ENCODE data around the gene PDHB. TPM values are rescaled to one million over a fixed set of nuclear protein-coding genes. Genes with fewer than 3 reads are reported as not detected.

The PDHB gene
- total and polyA plus RNA-seq, 2 donors, result 74.4 to 86.0 TPM

DNA sequence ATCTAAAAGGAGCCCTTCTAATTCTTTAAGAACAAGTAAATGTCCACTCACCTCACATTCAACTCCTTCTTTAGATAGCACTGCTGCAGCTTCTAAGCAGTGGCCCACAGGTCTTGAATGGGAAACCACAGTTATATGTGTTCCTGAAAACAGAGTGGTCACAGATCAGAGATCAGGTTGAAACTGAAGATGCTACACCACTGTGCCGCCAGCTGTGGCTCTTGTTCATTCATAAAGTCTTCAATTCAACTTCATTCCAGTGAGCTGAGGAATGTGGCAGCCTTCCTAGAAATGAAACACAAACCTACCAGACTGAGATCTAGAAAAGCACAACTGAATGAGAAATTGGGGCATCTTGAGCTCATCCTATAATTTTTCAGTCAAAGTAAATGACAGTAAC lies 4.0 kb downstream of the PDHB start:
- H3K4me1 ChIP-seq (ENCODE audit: control insufficient read depth in 2 of 2, insufficient read depth in 2 of 2, low read length in 2 of 2), result peaks cover 5 to 10% of the 10 kb centered on the region in 2 donors
- no peaks in the 10 kb centered on the region for H3K9me3 ChIP-seq (ENCODE audit: control insufficient read depth in 2 of 2, insufficient read depth in 1 of 2, low read length in 1 of 2)
- no peak for DNase-seq (ENCODE audit: low read depth in 6 of 9, low spot score in 9 of 9)
- H3K4me3 ChIP-seq (ENCODE audit: low read length in 2 of 2), result no peak overlapping the region
- peaks cover 42 to 62% of the 10 kb centered on the region in 2 donors for H3K36me3 ChIP-seq (ENCODE audit: control insufficient read depth in 2 of 2, insufficient read depth in 2 of 2, low read length in 1 of 2)
- no peaks in the 10 kb centered on the region for H3K27me3 ChIP-seq (ENCODE audit: control insufficient read depth in 2 of 2, insufficient read depth in 1 of 2, low read length in 1 of 2)
- 0% methylated on average over 1 of the region's 1 CpG for WGBS
- H3K27ac ChIP-seq (ENCODE audit: low read depth in 1 of 2, low read length in 1 of 2), result no peak overlapping the region

DNA sequence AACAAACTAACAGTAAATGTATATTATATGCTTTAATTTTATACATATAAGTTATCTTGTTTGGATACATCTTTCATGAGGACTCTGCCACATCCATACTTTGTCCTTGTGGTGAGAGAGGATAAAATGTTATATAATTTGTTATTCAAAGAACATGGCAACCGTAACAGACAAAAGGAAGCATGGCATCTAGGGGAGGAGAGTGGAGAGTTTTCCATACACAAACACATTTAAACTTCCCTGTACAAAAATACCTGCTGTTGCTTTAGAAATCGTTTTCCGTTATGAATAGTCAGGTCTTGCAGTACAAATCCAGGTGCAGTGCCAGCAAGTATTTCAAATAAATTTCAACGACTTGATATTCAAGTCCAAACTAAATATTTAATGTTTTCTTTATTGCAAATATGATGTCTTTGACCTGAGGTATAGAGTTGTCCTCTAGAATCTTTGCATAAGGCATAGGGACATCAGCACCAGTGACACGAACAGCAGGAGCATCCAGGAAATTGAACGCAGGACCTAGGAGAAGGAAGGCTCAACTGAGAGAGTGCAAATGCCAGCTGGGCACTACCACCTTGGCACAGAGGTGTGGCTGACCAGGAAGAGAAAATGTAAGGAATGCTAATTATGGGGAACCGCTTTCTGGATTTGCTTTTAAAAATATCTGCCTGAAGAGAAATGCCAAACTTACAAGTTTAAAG lies 5.8 kb downstream of the PDHB start:
- H3K36me3 ChIP-seq (ENCODE audit: control insufficient read depth in 2 of 2, insufficient read depth in 2 of 2, low read length in 1 of 2), result peaks cover 49 to 73% of the 10 kb centered on the region in 2 donors
- no peaks in the 10 kb centered on the region for H3K27me3 ChIP-seq (ENCODE audit: control insufficient read depth in 2 of 2, insufficient read depth in 1 of 2, low read length in 1 of 2)
- peaks cover 2% of the 10 kb centered on the region in 2 donors for H3K4me1 ChIP-seq (ENCODE audit: control insufficient read depth in 2 of 2, insufficient read depth in 2 of 2, low read length in 2 of 2)
- no peak overlapping the region for H3K4me3 ChIP-seq (ENCODE audit: low read length in 2 of 2)
- WGBS, result 85% methylated on average over 7 of the region's 7 CpGs
- H3K9me3 ChIP-seq (ENCODE audit: control insufficient read depth in 2 of 2, insufficient read depth in 1 of 2, low read length in 1 of 2), result no peaks in the 10 kb centered on the region
- DNase-seq (ENCODE audit: low read depth in 6 of 9, low spot score in 9 of 9), result no peak
- no peak overlapping the region for H3K27ac ChIP-seq (ENCODE audit: low read depth in 1 of 2, low read length in 1 of 2)

DNA sequence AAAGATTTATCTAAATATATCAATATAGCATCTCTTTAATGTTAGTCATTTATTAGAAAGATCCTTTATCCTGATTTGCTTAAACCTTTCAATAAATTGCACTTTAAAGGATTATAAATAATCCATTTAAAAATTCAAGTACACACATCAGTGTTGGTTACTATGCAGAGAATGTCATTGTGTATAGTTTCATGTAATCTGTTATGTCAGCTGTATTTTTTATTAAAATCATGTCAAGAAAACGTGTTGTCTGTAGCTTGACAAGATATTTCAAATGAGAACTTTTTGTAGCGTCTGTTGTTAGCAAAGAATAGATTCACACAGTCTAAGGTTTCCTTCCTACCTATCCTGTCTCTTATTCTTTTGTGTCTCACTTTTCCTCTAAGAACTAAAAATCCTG lies 7.8 kb downstream of the PDHB start:
- H3K36me3 ChIP-seq (ENCODE audit: control insufficient read depth in 2 of 2, insufficient read depth in 2 of 2, low read length in 1 of 2), result peaks cover 57 to 76% of the 10 kb centered on the region in 2 donors

DNA sequence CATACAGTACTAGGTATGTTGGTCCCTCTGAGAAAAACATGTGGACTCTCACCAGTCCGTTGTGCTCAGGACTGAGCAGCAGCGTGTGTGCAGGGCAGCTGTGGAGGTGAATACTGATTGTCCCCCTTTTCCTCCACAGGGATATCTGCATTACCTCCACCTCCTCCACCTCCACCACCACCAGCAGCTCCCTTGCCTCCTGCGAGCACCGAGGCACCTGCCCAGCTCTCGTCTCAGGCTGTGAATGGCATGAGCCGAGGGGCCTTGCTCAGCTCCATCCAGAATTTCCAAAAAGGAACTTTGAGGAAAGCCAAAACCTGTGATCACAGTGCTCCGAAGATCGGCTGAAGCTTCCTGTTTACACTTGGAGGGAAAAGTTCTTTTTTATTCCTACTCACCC lies 9.0 kb downstream of the PDHB start:
- Histone ChIP-seq H3K27me3 (ENCODE audit: control insufficient read depth in 2 of 2, insufficient read depth in 1 of 2, low read length in 1 of 2) (no peaks in the 10 kb centered on the region), H3K4me1 (ENCODE audit: control insufficient read depth in 2 of 2, insufficient read depth in 2 of 2, low read length in 2 of 2) (no peaks in the 10 kb centered on the region), H3K27ac (ENCODE audit: low read depth in 1 of 2, low read length in 1 of 2) (no peak overlapping the region), H3K36me3 (ENCODE audit: control insufficient read depth in 2 of 2, insufficient read depth in 2 of 2, low read length in 1 of 2) (peaks cover 47 to 64% of the 10 kb centered on the region in 2 donors), H3K4me3 (ENCODE audit: low read length in 2 of 2) (no peak overlapping the region), H3K9me3 (ENCODE audit: control insufficient read depth in 2 of 2, insufficient read depth in 1 of 2, low read length in 1 of 2) (no peaks in the 10 kb centered on the region)
- DNase-seq (ENCODE audit: low read depth in 6 of 9, low spot score in 9 of 9), result no peak
- WGBS, result 95% methylated on average over 8 of the region's 8 CpGs

More for the DNA sequence above, 7.8 kb downstream of the PDHB start:
- no peak for DNase-seq (ENCODE audit: low read depth in 6 of 9, low spot score in 9 of 9)
- H3K27ac ChIP-seq (ENCODE audit: low read depth in 1 of 2, low read length in 1 of 2), result no peak overlapping the region
- no peaks in the 10 kb centered on the region for H3K27me3 ChIP-seq (ENCODE audit: control insufficient read depth in 2 of 2, insufficient read depth in 1 of 2, low read length in 1 of 2)
- no peaks in the 10 kb centered on the region for H3K4me1 ChIP-seq (ENCODE audit: control insufficient read depth in 2 of 2, insufficient read depth in 2 of 2, low read length in 2 of 2)
- H3K4me3 ChIP-seq (ENCODE audit: low read length in 2 of 2), result no peak overlapping the region
- no peaks in the 10 kb centered on the region for H3K9me3 ChIP-seq (ENCODE audit: control insufficient read depth in 2 of 2, insufficient read depth in 1 of 2, low read length in 1 of 2)
- 91% methylated on average over 2 of the region's 2 CpGs for WGBS

DNA sequence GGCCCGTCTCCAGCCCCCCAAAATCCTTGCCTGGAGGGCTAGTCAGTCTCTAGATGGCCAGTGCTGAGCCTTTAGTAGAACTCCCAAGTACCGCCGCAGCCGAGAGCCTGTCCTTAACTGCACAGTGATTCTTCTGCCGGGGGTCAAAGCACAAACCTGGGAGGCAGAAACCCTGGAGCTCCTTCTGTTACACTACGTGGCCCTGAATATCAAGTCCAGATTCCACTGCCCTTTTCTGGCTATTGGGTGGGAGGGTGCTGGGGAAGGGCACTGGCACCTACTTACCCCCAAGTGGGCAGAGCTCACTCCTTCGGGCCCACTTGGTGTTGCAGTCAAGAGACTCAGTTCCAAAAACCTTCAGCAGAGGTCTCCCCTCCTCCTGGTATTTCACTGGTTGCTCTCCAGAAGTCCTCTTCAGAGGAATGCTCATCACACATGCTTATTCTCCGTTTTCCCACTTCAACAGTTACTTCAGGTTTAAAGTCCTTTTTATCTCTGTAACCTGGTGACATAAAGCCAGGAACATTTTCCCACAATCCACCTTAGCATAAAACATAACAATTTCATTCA lies 10.8 kb downstream of the PDHB start:
- Histone ChIP-seq H3K27me3 (ENCODE audit: control insufficient read depth in 2 of 2, insufficient read depth in 1 of 2, low read length in 1 of 2) (no peaks in the 10 kb centered on the region), H3K4me3 (ENCODE audit: low read length in 2 of 2) (no peak overlapping the region), H3K4me1 (ENCODE audit: control insufficient read depth in 2 of 2, insufficient read depth in 2 of 2, low read length in 2 of 2) (no peaks in the 10 kb centered on the region), H3K9me3 (ENCODE audit: control insufficient read depth in 2 of 2, insufficient read depth in 1 of 2, low read length in 1 of 2) (no peaks in the 10 kb centered on the region), H3K36me3 (ENCODE audit: control insufficient read depth in 2 of 2, insufficient read depth in 2 of 2, low read length in 1 of 2) (peaks cover 35 to 51% of the 10 kb centered on the region in 2 donors), H3K27ac (ENCODE audit: low read depth in 1 of 2, low read length in 1 of 2) (no peak overlapping the region)
- 86% methylated on average over 8 of the region's 8 CpGs for WGBS
- DNase-seq (ENCODE audit: low read depth in 6 of 9, low spot score in 9 of 9), result no peak

DNA sequence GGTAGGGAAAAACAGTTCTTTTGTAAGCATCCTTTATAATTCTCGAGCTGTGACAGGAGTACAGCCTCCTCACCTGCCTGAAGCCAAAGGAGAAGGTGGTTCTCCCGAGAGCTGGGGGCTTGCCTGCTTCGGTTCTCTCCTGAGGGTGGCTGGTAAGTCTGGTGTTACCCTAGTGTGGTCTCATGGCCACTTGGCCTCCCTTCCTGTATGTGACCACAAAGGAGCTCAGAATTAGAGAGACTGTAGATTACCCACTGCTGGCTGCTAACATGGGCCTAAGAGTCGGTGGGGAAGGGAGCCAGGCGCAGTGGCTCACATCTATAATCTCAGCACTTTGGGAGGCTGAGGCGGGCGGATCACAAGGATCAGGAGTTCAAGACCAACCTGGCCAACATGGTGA lies 12.6 kb downstream of the PDHB start:
- H3K36me3 ChIP-seq (ENCODE audit: control insufficient read depth in 2 of 2, insufficient read depth in 2 of 2, low read length in 1 of 2), result peaks cover 23 to 36% of the 10 kb centered on the region in 2 donors
- H3K4me1 ChIP-seq (ENCODE audit: control insufficient read depth in 2 of 2, insufficient read depth in 2 of 2, low read length in 2 of 2), result no peaks in the 10 kb centered on the region
- DNase-seq (ENCODE audit: low read depth in 6 of 9, low spot score in 9 of 9), result no peak
- no peak overlapping the region for H3K4me3 ChIP-seq (ENCODE audit: low read length in 2 of 2)
- no peaks in the 10 kb centered on the region for H3K9me3 ChIP-seq (ENCODE audit: control insufficient read depth in 2 of 2, insufficient read depth in 1 of 2, low read length in 1 of 2)
- no peaks in the 10 kb centered on the region for H3K27me3 ChIP-seq (ENCODE audit: control insufficient read depth in 2 of 2, insufficient read depth in 1 of 2, low read length in 1 of 2)
- 86% methylated on average over 7 of the region's 7 CpGs for WGBS
- H3K27ac ChIP-seq (ENCODE audit: low read depth in 1 of 2, low read length in 1 of 2), result no peak overlapping the region

DNA sequence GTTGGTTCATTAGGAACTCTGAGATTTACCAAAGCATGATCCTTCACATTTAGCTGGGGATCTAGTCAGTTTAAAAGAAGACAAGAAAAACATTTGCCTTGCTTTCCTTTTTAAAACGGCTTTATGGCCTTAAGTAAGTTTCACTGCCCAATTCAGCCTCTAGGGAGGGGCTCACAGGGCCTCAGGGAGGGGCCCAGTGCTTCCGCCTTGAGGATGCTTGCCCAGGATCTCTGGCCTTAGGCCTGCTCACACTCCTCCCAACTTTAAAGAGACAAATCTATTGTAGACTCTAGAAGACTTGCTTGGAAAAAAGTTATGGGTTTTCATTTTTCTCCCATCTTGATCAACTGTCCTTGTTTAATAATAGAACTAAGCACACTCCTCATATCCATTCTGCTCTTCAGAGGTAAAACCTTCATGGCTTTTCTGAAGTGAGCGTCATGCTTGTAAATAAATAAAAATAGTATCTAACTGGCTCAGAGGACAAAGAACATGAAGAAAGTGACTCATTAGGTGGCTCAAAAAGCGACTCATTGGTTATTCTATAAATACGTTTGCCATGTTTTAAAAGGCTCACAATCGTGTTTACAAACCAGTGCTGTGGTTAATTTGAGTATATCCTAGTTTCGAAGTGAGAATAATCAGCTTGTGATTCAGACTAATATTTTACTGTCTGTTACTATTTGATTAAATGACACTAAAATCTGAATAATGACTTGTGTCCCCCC lies 13.7 kb downstream of the PDHB start:
- no peak overlapping the region for H3K27ac ChIP-seq (ENCODE audit: low read depth in 1 of 2, low read length in 1 of 2)
- H3K4me1 ChIP-seq (ENCODE audit: control insufficient read depth in 2 of 2, insufficient read depth in 2 of 2, low read length in 2 of 2), result no peaks in the 10 kb centered on the region
- no peaks in the 10 kb centered on the region for H3K27me3 ChIP-seq (ENCODE audit: control insufficient read depth in 2 of 2, insufficient read depth in 1 of 2, low read length in 1 of 2)
- H3K9me3 ChIP-seq (ENCODE audit: control insufficient read depth in 2 of 2, insufficient read depth in 1 of 2, low read length in 1 of 2), result no peaks in the 10 kb centered on the region
- no peak overlapping the region for H3K4me3 ChIP-seq (ENCODE audit: low read length in 2 of 2)
- 93% methylated on average over 7 of the region's 7 CpGs for WGBS
- H3K36me3 ChIP-seq (ENCODE audit: control insufficient read depth in 2 of 2, insufficient read depth in 2 of 2, low read length in 1 of 2), result peaks cover 23 to 30% of the 10 kb centered on the region in 2 donors
- no peak for DNase-seq (ENCODE audit: low read depth in 6 of 9, low spot score in 9 of 9)

DNA sequence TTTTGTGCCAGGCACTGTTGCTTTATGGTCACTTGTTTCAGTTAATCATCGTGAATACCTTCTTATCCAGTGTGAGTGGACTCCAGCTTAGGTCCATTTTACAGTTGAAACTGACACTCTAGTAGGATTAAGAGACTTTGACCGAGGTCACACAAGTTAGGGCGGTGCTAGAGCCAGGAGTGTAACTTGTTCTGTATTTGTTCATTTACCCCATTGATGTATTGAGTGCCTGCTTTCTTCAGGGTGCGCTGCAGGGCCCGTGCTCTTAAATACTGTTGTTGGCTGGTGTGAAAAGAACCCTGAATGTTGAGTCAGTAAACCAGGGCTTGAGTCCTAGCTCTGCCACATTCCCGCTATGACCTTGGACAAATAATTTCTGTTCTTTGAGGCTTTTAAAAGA lies 15.4 kb downstream of the PDHB start:
- Histone ChIP-seq H3K4me1 (ENCODE audit: control insufficient read depth in 2 of 2, insufficient read depth in 2 of 2, low read length in 2 of 2) (no peaks in the 10 kb centered on the region), H3K27ac (ENCODE audit: low read depth in 1 of 2, low read length in 1 of 2) (no peak overlapping the region), H3K36me3 (ENCODE audit: control insufficient read depth in 2 of 2, insufficient read depth in 2 of 2, low read length in 1 of 2) (peaks cover 17 to 20% of the 10 kb centered on the region in 2 donors), H3K9me3 (ENCODE audit: control insufficient read depth in 2 of 2, insufficient read depth in 1 of 2, low read length in 1 of 2) (no peaks in the 10 kb centered on the region), H3K27me3 (ENCODE audit: control insufficient read depth in 2 of 2, insufficient read depth in 1 of 2, low read length in 1 of 2) (no peaks in the 10 kb centered on the region), H3K4me3 (ENCODE audit: low read length in 2 of 2) (no peak overlapping the region)
- 87% methylated on average over 6 of the region's 6 CpGs for WGBS
- no peak for DNase-seq (ENCODE audit: low read depth in 6 of 9, low spot score in 9 of 9)

DNA sequence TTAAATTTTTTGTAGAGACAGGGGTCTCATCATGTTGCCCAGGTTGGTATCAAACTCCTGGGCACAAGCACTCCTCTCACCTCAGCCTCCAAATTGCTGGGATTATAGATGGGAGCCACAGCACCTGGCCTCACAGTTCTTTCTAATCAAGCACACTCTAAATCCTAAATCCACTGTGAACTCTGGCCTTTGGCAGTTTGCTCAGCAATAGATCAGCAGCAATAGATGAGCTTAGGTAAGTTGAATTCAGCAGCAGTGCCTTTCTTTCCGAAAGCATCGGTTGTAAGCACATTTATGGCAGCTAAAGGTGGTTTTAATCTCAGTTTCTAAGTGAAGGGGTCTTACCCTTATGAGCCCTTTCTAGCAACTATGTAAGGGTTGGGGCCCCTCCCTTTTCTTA lies 16.6 kb downstream of the PDHB start:
- Histone ChIP-seq H3K4me3 (ENCODE audit: low read length in 2 of 2) (no peak overlapping the region), H3K9me3 (ENCODE audit: control insufficient read depth in 2 of 2, insufficient read depth in 1 of 2, low read length in 1 of 2) (no peaks in the 10 kb centered on the region), H3K27ac (ENCODE audit: low read depth in 1 of 2, low read length in 1 of 2) (no peak overlapping the region), H3K36me3 (ENCODE audit: control insufficient read depth in 2 of 2, insufficient read depth in 2 of 2, low read length in 1 of 2) (peaks cover 14 to 17% of the 10 kb centered on the region in 2 donors), H3K27me3 (ENCODE audit: control insufficient read depth in 2 of 2, insufficient read depth in 1 of 2, low read length in 1 of 2) (no peaks in the 10 kb centered on the region), H3K4me1 (ENCODE audit: control insufficient read depth in 2 of 2, insufficient read depth in 2 of 2, low read length in 2 of 2) (no peaks in the 10 kb centered on the region)
- 100% methylated on average over 2 of the region's 2 CpGs for WGBS
- no peak for DNase-seq (ENCODE audit: low read depth in 6 of 9, low spot score in 9 of 9)

Data from thymus (tissue), 11 donors.